ENCODE results near the gene EFNA2.

- no peak for TF ChIP-seq EZH2 (IDR thresholded peaks at IDR 0.05)
- no peak for TF ChIP-seq POLR2A (IDR thresholded peaks at IDR 0.05; ENCODE audit: borderline replicate concordance, extremely low read depth, insufficient read depth, insufficient read length)
- TF ChIP-seq CEBPB (IDR thresholded peaks at IDR 0.05; ENCODE audit: low read depth): no peak
- TF ChIP-seq, protein P1, sequence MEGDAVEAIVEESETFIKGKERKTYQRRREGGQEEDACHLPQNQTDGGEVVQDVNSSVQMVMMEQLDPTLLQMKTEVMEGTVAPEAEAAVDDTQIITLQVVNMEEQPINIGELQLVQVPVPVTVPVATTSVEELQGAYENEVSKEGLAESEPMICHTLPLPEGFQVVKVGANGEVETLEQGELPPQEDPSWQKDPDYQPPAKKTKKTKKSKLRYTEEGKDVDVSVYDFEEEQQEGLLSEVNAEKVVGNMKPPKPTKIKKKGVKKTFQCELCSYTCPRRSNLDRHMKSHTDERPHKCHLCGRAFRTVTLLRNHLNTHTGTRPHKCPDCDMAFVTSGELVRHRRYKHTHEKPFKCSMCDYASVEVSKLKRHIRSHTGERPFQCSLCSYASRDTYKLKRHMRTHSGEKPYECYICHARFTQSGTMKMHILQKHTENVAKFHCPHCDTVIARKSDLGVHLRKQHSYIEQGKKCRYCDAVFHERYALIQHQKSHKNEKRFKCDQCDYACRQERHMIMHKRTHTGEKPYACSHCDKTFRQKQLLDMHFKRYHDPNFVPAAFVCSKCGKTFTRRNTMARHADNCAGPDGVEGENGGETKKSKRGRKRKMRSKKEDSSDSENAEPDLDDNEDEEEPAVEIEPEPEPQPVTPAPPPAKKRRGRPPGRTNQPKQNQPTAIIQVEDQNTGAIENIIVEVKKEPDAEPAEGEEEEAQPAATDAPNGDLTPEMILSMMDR (IDR thresholded peaks at IDR 0.05 in 2 of 3, conservative IDR thresholded peaks at IDR 0.05 in 1 of 3; ENCODE audit: borderline replicate concordance in 1 of 3, insufficient read depth in 1 of 3, low read depth in 2 of 3, low read length in 2 of 3): no peak
- no peak for TF ChIP-seq TCF7L2 (IDR thresholded peaks at IDR 0.05; ENCODE audit: borderline replicate concordance, extremely low read depth, insufficient read depth, insufficient read length)
- no peak for TF ChIP-seq EGR1 (IDR thresholded peaks at IDR 0.05; ENCODE audit: low read depth)
- no peak for TF ChIP-seq EZH2phosphoT487 (IDR thresholded peaks at IDR 0.05; ENCODE audit: borderline replicate concordance)
- TF ChIP-seq, protein P2, sequence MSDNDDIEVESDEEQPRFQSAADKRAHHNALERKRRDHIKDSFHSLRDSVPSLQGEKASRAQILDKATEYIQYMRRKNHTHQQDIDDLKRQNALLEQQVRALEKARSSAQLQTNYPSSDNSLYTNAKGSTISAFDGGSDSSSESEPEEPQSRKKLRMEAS (IDR thresholded peaks at IDR 0.05): no peak
- TF ChIP-seq POLR2AphosphoS5 (IDR thresholded peaks at IDR 0.05; ENCODE audit: low read depth, low read length): no peak
- TF ChIP-seq ZNF274 (IDR thresholded peaks at IDR 0.05; ENCODE audit: low read depth, low read length): no peak
Measured at GRCh38 chr19:1325568-1326294, 40.1 kb downstream of the EFNA2 start.
